NCI-H460 (cell line): Measurements from ENCODE around the gene ADAMTSL4. TPM values are rescaled to one million over a fixed set of nuclear protein-coding genes. Genes with fewer than 3 reads are reported as not detected.

Experiments used
- DNase-seq: peaks from one replicate; pipeline ENCODE4 v3.0.0-alpha.2; 2016; ENCODE audit warnings: low read depth; ENCODE audit errors: extremely low read depth
- total RNA-seq: library from RNA; depleted of rRNA; stranded (reverse); fragments of >200 nt; shearing (Covaris generic); gene quantifications from 2 replicates; pipeline ENCODE4 v1.2.3, GENCODE V29; 2014

The ADAMTSL4 gene
- total RNA-seq, 1 experiment from 2014 or later: 5.7 TPM

DNA sequence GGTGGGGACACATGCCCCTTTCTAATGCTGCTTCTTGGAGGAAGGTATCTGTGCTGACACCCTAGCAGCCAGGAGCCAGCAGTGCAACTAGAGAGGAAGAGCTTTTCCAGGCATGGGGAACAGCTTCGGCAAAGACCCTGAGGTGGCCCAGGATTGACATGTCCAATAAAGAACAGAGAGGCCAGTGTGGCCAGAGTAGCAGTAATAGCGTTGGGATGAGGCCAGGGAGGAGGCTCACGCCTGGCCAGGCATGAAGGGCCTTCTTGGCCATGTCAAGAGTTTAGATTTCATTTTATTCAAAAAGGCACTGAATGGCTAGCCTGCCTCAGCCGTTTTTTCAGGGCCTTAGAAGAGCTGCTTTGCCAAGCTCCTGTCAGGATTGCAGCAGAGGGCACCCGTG is 16.3 kb upstream of the ADAMTSL4 start:
- DNase-seq: no peak

DNA sequence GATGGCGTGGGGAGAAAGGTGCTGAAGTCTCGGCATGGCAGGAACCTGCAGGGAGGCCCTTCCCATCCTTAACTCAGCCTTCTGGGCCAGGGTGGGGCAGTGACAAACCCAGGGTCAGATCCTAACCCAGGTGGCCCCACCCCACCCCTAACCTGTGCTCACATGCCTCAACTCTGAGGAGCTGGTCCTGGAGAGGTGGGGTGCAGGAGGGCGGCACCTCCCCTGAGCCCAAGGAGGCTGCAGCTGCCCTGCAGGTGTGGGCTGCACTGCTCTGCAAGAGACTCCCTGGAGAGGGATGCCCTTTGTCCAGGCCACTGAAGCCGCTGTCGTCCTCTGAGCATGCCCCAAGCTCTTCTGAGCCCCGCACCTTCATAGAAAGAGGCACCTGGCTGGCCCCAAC is 15.2 kb upstream of the ADAMTSL4 start:
- DNase-seq: no peak

DNA sequence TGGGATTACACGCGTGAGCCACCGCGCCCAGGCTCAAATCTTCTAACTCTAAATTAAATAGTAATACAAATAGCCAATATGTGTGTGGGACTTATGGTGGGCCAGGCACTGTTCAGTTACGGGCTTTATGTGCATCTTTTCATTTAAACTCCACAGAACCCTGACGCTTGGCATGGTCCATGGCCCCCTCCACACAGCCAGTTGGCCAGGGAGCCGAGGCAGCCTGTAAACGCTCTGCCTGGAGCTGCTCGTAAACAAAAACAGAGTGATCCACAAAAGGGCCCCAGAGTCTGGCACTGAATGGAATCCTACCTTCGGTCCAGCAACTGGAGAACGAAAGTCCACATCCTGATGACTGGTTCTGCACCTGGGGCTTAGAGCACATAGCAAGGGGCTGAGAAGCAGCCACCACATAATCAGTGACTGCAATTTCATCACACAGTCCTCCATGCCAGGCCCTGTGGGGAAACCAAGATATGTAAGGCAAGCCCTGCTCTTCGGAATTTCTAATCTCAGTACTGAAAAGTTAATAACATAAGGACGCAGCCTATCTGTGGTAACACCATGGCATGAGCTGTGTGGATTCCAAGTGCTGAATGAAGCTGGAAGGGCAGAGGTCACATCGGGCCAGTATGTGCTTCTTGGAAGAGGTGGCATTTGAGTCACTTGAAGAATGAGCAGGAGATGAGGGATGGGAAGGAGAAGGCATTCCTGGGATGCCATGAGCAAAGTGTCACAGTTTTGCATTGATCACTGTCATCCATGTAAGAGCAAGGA is 13.5 kb upstream of the ADAMTSL4 start:
- no peak for DNase-seq

- DNase-seq: no peak
These were observed 12.1 kb upstream of the ADAMTSL4 start for GRCh38 chr1:150536836-150537731.

- DNase-seq: no peak
These were observed 11.2 kb upstream of the ADAMTSL4 start for GRCh38 chr1:150537732-150538684.

DNA sequence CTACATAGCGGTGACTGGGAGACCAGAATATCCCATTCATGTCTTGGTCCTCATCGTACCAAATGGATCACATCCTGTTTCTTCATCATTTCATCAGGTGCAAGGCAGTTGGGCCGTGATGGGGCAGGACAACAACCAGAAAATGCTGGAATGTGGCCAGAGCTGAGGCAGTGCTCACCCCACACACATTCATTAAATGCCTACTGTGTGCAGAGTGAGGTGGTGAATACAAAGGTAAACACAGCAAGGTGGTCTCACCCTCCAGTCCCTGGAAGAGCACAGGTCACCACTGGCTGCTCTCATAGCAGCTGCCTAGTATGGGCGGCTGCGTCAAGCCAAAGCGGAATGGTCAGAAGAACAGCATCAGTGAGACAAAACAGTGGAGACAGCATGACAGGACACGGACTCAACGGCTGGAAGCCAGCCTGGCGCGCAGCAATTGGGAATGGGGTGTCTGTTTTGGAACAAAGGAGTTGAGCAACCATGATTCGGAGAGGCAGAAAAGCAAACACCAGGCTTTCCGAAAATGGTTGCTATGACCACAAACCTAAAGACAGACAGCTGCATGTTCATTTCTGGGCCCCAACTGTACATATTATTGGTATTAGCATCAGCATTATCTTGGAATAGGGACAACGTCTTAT is 5.6 kb upstream of the ADAMTSL4 start:
- no peak for DNase-seq

DNA sequence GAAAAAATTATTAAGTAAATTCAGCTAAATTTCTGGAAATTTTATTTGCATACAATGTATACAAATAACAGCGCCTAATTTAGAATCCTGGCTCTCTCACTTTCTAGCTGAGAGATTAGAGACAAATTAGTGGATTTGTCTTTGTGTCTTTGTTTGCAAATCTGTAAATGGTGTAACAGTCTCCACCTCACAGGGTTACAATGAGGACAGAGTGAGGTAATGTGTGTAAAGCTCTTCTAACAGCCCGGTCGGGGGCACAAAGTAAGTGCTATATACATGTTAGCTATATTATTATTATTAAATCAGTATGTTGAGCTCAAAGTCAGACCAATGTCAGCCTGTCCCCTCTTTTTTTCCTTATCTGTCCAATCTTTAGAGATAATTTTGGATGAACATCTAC is 5.0 kb upstream of the ADAMTSL4 start:
- DNase-seq: no peak

- no peak for DNase-seq
These were observed 3.6 kb upstream of the ADAMTSL4 start for GRCh38 chr1:150545486-150546032.

- no peak for DNase-seq
These were observed 2.8 kb upstream of the ADAMTSL4 start for GRCh38 chr1:150546294-150546937.

DNA sequence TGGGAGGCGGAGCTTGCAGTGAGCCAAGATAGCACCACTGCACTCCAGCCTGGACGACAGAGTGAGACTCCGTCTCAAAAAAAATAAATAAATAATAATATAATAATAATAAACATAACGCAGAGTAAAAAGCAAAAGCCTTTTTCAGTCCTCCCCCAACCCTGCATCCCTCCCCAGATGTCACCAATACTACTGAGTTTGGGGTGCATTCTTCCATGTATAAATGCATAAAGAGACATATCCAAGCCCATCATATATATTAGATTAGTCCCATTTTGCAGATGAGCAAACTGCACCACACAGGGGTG is 930 bp upstream of the ADAMTSL4 start:
- no peak for DNase-seq

DNA sequence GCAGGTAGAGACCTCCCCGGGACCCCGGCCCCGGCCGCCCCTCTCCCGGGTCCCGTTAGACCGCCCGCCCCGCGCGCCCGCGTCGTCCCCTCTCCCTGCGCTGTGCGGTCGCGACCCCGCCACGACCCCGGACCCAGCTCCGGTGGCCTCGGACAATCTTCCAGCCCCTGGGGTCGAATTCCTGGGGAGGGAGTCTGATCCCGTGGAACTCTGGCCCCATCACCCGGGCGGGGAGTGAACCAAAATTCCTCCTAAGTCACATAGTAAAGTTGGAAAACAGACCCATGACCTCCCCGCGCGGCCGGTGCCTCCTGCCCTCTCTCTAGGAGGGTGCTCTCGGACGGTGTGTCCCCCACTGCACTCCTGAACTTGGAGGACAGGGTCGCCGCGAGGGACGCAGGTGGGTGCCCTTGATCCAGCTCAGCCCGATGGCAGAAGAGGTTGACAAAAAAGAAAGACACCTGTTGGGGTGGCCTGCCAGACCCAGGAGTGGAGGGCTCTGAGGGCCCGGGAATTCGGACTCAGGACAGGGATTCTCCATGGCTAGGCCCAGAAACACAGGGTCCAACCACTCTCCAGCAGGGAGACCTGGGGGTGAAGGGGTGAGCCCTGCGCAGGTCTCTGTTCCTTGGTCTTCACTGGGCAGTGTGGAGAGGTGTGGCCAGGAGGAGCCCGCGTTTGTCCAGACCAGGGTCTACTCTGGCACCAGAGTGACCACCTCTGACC is 451 bp downstream of the ADAMTSL4 start:
- DNase-seq: no peak

DNA sequence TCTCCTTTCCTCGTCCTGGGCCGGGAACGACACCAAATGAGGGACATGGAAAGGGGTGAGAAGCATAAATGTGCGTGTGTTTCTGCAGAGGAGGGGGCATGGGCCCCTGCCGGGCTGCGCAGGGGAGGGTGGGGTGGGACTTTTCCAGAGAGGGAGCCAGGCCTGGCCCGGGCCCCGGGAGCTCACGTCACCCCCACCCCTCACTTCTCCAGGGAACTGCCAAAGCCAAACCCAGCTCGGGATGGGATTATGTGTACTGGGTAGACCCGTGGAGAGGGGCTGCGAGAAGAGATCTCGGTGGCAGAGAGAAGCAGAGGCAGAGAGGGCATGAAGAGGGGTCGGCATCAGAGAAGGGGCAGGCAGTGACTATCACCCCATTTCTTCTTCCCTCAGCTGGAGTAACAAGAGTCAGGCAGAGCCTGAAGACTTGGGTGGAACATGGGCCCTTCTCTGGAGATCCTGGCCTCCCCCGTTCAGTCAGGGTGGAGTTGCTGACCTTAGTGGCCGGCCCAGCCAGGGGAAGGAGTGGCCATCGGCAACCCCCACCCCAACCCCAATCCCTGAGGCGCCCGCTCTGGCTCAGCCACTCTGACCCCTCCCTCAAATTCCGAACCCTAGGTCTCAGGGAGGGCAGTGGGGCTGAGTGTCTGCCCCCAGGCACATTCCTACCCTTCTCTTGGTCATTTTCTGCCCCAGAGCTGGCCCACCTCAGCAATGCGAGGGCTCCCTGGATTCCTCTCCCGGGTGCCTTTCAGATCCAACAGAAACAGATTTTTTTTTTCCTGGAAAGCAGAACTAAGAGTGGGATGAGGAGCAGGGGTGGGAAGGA is 1.2 kb downstream of the ADAMTSL4 start:
- no peak for DNase-seq

GRCh38 chr1:150551051-150551783 is 2.0 kb downstream of the ADAMTSL4 start:
- no peak for DNase-seq

DNA sequence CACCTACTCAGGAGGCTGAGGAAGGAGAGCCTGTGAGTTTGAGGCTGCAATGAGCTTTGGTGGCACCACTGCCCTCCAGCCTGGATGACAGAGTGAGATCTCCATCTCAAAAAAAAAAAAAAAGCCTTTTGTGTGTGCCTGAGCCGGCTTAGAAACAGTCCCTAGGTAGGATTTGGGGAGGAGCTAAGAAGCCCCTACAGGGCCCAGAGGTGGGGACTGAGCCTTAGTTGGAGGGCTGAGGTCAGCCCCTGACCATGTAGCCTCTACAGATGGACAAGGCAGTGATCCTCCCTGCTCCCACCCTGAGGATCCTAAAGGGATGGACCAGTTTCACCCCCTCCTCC is 2.5 kb downstream of the ADAMTSL4 start:
- no peak for DNase-seq

DNA sequence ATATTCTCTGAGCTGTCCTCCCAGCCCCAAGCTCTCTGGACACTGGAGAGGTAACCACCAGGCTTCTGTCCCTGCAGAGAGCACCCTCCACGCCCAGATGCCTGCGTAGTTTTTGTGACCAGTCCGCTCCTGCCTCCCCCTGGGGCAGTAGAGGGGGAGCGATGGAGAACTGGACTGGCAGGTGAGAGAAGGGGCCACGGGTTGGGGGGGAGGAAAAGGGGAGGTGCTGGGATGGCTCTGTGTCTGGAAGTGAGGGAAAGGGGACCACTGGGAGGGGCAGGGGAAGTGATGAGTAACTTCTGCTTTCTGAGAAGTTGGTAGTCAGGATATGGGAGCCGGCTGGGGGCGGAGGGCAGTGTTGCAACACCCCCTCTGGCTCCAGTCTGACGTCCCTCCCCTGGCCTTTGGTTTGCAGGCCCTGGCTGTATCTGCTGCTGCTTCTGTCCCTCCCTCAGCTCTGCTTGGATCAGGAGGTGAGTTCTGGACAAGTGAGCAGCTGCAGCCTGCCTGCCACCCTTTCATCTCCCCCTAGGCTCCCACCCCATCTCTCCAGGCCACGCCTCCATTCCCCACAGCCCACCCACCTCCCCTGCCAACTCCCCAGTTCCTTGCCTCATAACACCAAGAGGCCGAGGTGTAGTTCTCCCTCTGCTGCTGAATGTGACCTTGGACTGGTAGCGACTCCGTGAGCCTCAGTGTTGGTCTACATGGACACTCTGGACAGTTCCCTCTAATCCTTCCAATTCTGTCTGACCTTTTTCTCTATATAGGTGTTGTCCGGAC is 3.1 kb downstream of the ADAMTSL4 start:
- DNase-seq: no peak

DNA sequence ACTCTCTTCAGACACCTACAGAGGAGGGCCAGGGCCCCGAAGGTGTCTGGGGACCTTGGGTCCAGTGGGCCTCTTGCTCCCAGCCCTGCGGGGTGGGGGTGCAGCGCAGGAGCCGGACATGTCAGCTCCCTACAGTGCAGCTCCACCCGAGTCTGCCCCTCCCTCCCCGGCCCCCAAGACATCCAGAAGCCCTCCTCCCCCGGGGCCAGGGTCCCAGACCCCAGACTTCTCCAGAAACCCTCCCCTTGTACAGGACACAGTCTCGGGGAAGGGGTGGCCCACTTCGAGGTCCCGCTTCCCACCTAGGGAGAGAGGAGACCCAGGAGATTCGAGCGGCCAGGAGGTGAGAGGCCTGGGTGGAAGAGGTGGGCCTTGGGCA is 3.7 kb downstream of the ADAMTSL4 start:
- no peak for DNase-seq
